Measurements from ENCODE around the gene PHACTR3. TPM values are rescaled to one million over a fixed set of nuclear protein-coding genes. Genes with fewer than 3 reads are reported as not detected.

The PHACTR3 gene
- total RNA-seq, 1 donor from 2014 or later: 2.1 TPM

DNA sequence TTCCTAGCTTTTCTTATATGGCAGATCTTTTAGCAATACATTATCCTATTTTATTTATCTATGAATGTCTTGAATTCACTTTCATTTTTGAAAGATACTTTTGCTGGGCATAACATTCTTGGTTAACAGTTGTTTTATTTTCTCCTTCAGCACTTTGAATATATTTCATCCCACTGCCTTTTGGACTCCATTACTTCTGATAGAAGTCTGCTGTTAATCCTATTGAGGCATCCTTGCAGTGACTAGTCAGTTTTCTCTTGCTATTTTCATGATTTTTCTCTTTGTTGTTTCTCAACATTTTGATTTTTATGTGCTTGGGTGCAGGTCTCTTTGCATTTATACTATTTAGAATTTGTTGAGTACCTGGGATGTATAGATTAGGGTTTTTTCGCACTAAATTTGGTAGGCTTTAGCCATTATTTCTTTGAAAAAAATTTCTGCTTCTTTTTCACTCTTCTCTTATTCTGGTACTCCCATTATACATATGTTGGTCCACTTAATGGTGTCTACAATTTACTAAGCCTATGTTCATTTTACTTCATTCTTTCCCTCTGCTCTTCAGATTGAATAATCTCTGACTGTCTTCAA, 53.2 kb downstream of the PHACTR3 start:
- Mint-ChIP-seq H3K4me3 (no peak overlapping the region), H3K9me3 (peaks cover 10% of the 10 kb centered on the region), H3K36me3 (no peaks in the 10 kb centered on the region), H3K4me1 (ENCODE audit: unreplicated experiment) (no peaks in the 10 kb centered on the region), H3K27me3 (peaks cover 32% of the 10 kb centered on the region), H3K27ac (no peak overlapping the region)
- DNase-seq (ENCODE audit: extremely low spot score, unreplicated experiment): no peak
- no peak for TF ChIP-seq CTCF (conservative IDR thresholded peaks at IDR 0.05)

- DNase-seq (ENCODE audit: extremely low spot score, unreplicated experiment): no peak
- no peaks in the 10 kb centered on the region for H3K36me3 Mint-ChIP-seq
- H3K27ac Mint-ChIP-seq: no peak overlapping the region
- TF ChIP-seq CTCF (conservative IDR thresholded peaks at IDR 0.05): no peak
- no peaks in the 10 kb centered on the region for H3K4me1 Mint-ChIP-seq (ENCODE audit: unreplicated experiment)
- no peak overlapping the region for H3K4me3 Mint-ChIP-seq
- H3K27me3 Mint-ChIP-seq: peaks cover 46% of the 10 kb centered on the region
- peaks cover 10% of the 10 kb centered on the region for H3K9me3 Mint-ChIP-seq
These were observed 56.1 kb downstream of the PHACTR3 start for GRCh38 chr20:59660471-59660870.

- Mint-ChIP-seq H3K27me3 (peaks cover 50% of the 10 kb centered on the region), H3K36me3 (no peaks in the 10 kb centered on the region), H3K4me3 (no peak overlapping the region), H3K27ac (no peak overlapping the region), H3K4me1 (ENCODE audit: unreplicated experiment) (no peaks in the 10 kb centered on the region), H3K9me3 (peaks cover 10% of the 10 kb centered on the region)
- DNase-seq (ENCODE audit: extremely low spot score, unreplicated experiment): peak; percentile 22
- TF ChIP-seq CTCF (conservative IDR thresholded peaks at IDR 0.05): no peak
These were observed 56.8 kb downstream of the PHACTR3 start for GRCh38 chr20:59661153-59661552.

GRCh38 chr20:59661621-59662020, 57.3 kb downstream of the PHACTR3 start:
- peak; percentile 31 for DNase-seq (ENCODE audit: extremely low spot score, unreplicated experiment)
- H3K27ac Mint-ChIP-seq: no peak overlapping the region
- H3K4me3 Mint-ChIP-seq: no peak overlapping the region
- peaks cover 55% of the 10 kb centered on the region for H3K27me3 Mint-ChIP-seq
- no peak for TF ChIP-seq CTCF (conservative IDR thresholded peaks at IDR 0.05)
- no peaks in the 10 kb centered on the region for H3K4me1 Mint-ChIP-seq (ENCODE audit: unreplicated experiment)
- peaks cover 10% of the 10 kb centered on the region for H3K9me3 Mint-ChIP-seq
- H3K36me3 Mint-ChIP-seq: no peaks in the 10 kb centered on the region

DNA sequence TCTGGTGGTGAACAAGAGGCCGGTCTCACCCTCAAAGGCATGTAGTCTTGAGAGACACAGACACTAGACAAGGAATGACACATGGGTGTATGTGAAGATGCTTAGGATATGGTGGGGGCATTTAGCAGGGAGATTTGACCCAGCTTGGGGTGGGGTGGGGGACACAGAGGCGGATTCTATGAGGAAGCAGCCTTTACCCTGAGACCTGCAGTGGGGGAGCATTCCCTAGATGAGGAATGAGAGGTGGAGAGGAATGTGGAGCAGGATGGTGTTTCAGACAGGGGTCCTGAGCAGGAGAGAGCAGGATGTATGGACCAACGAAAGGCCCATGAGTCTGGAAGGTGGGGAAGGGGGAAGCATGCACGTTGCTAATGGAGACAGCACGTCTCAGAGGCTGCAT, 57.8 kb downstream of the PHACTR3 start:
- Mint-ChIP-seq H3K27ac (no peak overlapping the region), H3K27me3 (peaks cover 60% of the 10 kb centered on the region), H3K36me3 (no peaks in the 10 kb centered on the region), H3K9me3 (peaks cover 8% of the 10 kb centered on the region), H3K4me3 (no peak overlapping the region), H3K4me1 (ENCODE audit: unreplicated experiment) (no peaks in the 10 kb centered on the region)
- DNase-seq (ENCODE audit: extremely low spot score, unreplicated experiment): peak; percentile 36
- no peak for TF ChIP-seq CTCF (conservative IDR thresholded peaks at IDR 0.05)
